Endodermal cell (in vitro differentiated cells): Measurements from ENCODE around the gene KRT16. TPM values are rescaled to one million over a fixed set of nuclear protein-coding genes. Genes with fewer than 3 reads are reported as not detected.
"Not testable (repeated sequence)": the region's sequence is repeated elsewhere in the genome, so short reads cannot be mapped to it uniquely, and the experiment has no call there.

ENCODE experiments used
- DNase-seq: peaks from one replicate; pipeline ENCODE4 v3.0.0-alpha.2; 2017
- H3K27ac ChIP-seq: 2 replicates; pipeline ENCODE4 v1.5.1; 2013; ENCODE audit warnings: mild to moderate bottlenecking, low read depth, low read length, moderate library complexity
- H3K27me3 ChIP-seq: 2 replicates; pipeline ENCODE4 v1.6.1; 2013; ENCODE audit warnings: mild to moderate bottlenecking, low read length, moderate library complexity; ENCODE audit not compliant: insufficient read depth, control insufficient read depth, poor library complexity, severe bottlenecking
- H3K36me3 ChIP-seq: 2 replicates; pipeline ENCODE4 v1.7.0; 2013; ENCODE audit warnings: mild to moderate bottlenecking, low read length, moderate library complexity; ENCODE audit not compliant: control insufficient read depth, insufficient read depth
- H3K4me1 ChIP-seq: one replicate; pipeline ENCODE4 v1.7.0; 2013; ENCODE audit warnings: low read length; ENCODE audit not compliant: control insufficient read depth, insufficient read depth
- H3K4me3 ChIP-seq: 2 replicates; pipeline ENCODE4 v1.5.1; 2013; ENCODE audit warnings: mild to moderate bottlenecking, low read length, moderate library complexity
- H3K9ac ChIP-seq: 2 replicates; pipeline ENCODE4 v1.6.1; 2013; ENCODE audit warnings: mild to moderate bottlenecking, low read length, moderate library complexity; ENCODE audit not compliant: poor library complexity, severe bottlenecking; ENCODE audit errors: extremely low read depth
- H3K9me3 ChIP-seq: 2 replicates; pipeline ENCODE4 v1.6.1; 2013; ENCODE audit warnings: mild to moderate bottlenecking, low read length, moderate library complexity; ENCODE audit not compliant: control insufficient read depth
- H3K27ac Mint-ChIP-seq: 2 replicates; pipeline ENCODE4 v1.8.0; 2020; ENCODE audit warnings: mixed read lengths
- H3K27me3 Mint-ChIP-seq: 2 replicates; pipeline ENCODE4 v1.8.0; 2021; ENCODE audit warnings: mild to moderate bottlenecking, mixed read lengths; ENCODE audit not compliant: insufficient read depth
- H3K36me3 Mint-ChIP-seq: 2 replicates; pipeline ENCODE4 v1.8.0; 2020; ENCODE audit warnings: low read depth, mixed read lengths
- H3K4me1 Mint-ChIP-seq: 2 replicates; pipeline ENCODE4 v1.8.0; 2020; ENCODE audit warnings: mixed read lengths
- H3K4me3 Mint-ChIP-seq: 2 replicates; pipeline ENCODE4 v1.8.0; 2020; ENCODE audit warnings: mild to moderate bottlenecking, moderate library complexity, mixed read lengths
- H3K9me3 Mint-ChIP-seq: 2 replicates; pipeline ENCODE4 v1.8.0; 2020; ENCODE audit warnings: mild to moderate bottlenecking, mixed read lengths
- CTCF ChIP-seq: fragments of 200-600 bp; sonication (generic); conservative IDR thresholded peaks from 2 replicates; pipeline ENCODE4 v1.5.0; 2021; ENCODE audit warnings: antibody characterized with exemption, mild to moderate bottlenecking
- WGBS, 2 experiments: methylation state at CpG; one replicate each; pipeline versions ENCODE4 v1.1.5 to v1.1.7; 2013; ENCODE audit warnings: missing lambda C conversion rate in 2 of 2, mixed read lengths in 1 of 2; ENCODE audit not compliant: insufficient coverage in 1 of 2, insufficient read length in 1 of 2; 5-methylcytosine and 5-hydroxymethylcytosine counted together
- total RNA-seq, 2 donors: library from RNA; stranded (reverse); fragmentation: NEBNext Ultra II Directional in 1 of 2; extraction: Animal tissue kit (Norgen Biotek cat#: 25700) in 1 of 2; gene quantifications; 2 replicates in 1 of 2; 3 replicates in 1 of 2; pipeline ENCODE4 v1.2.1, GENCODE V29; 2021

KRT16 gene
- total RNA-seq, 2 donors from 2014 or later: not detected

GRCh38 chr17:41642252-41643156 is 29.9 kb upstream of the KRT16 start:
- H3K36me3 Mint-ChIP-seq: no peaks in the 10 kb centered on the region
- no peak overlapping the region for H3K27ac ChIP-seq
- no peaks in the 10 kb centered on the region for H3K4me1 ChIP-seq
- H3K9me3 ChIP-seq: no peaks in the 10 kb centered on the region
- no peaks in the 10 kb centered on the region for H3K36me3 ChIP-seq
- no peak overlapping the region for H3K4me3 Mint-ChIP-seq
- 88 to 94% methylated on average over 13 of the region's 13 CpGs for WGBS, 2 experiments
- no peak for DNase-seq
- no peak for TF ChIP-seq CTCF
- no peaks in the 10 kb centered on the region for H3K9me3 Mint-ChIP-seq
- no peaks in the 10 kb centered on the region for H3K27me3 ChIP-seq
- H3K27me3 Mint-ChIP-seq: peaks cover 4% of the 10 kb centered on the region
- no peak overlapping the region for H3K27ac Mint-ChIP-seq
- H3K4me3 ChIP-seq: no peak overlapping the region
- H3K9ac ChIP-seq: no peak overlapping the region
- H3K4me1 Mint-ChIP-seq: peaks cover 4% of the 10 kb centered on the region

- 96% methylated on average over 3 to 5 of the region's 5 CpGs for WGBS, 2 experiments
- not testable (repeated sequence) for H3K4me1 Mint-ChIP-seq, H3K4me3 Mint-ChIP-seq, H3K36me3 Mint-ChIP-seq, H3K27ac Mint-ChIP-seq, H3K4me1 ChIP-seq, H3K4me3 ChIP-seq, H3K9me3 Mint-ChIP-seq, H3K36me3 ChIP-seq, DNase-seq, H3K27me3 ChIP-seq, H3K27ac ChIP-seq, H3K9me3 ChIP-seq, H3K9ac ChIP-seq, H3K27me3 Mint-ChIP-seq
Observed at GRCh38 chr17:41640596-41640995, 28.0 kb upstream of the KRT16 start.

- 89 to 100% methylated on average over 2 to 7 of the region's 7 CpGs for WGBS, 2 experiments
- Histone ChIP-seq H3K36me3 (no peaks in the 10 kb centered on the region), H3K4me1 (no peaks in the 10 kb centered on the region), H3K4me3 (no peak overlapping the region), H3K9ac (no peak overlapping the region), H3K27me3 (no peaks in the 10 kb centered on the region), H3K9me3 (no peaks in the 10 kb centered on the region), H3K27ac (no peak overlapping the region)
- no peak for TF ChIP-seq CTCF
- no peak for DNase-seq
- H3K27ac Mint-ChIP-seq: no peak overlapping the region
- no peak overlapping the region for H3K4me3 Mint-ChIP-seq
- H3K36me3 Mint-ChIP-seq: no peaks in the 10 kb centered on the region
- peaks cover 10% of the 10 kb centered on the region for H3K4me1 Mint-ChIP-seq
- H3K9me3 Mint-ChIP-seq: no peaks in the 10 kb centered on the region
- peaks cover 4% of the 10 kb centered on the region for H3K27me3 Mint-ChIP-seq
Observed at GRCh38 chr17:41639492-41640473, 27.2 kb upstream of the KRT16 start.
